ENCODE results near the gene FADS6. TPM values are rescaled to one million over a fixed set of nuclear protein-coding genes. Genes with fewer than 3 reads are reported as not detected.

Gene FADS6
- polyA plus RNA-seq, 3 donors: 0.53 to 0.83 (median 0.68) TPM

- DNase-seq: no peak
Measured at GRCh38 chr17:74855323-74855722, 38.1 kb downstream of the FADS6 start.

DNA sequence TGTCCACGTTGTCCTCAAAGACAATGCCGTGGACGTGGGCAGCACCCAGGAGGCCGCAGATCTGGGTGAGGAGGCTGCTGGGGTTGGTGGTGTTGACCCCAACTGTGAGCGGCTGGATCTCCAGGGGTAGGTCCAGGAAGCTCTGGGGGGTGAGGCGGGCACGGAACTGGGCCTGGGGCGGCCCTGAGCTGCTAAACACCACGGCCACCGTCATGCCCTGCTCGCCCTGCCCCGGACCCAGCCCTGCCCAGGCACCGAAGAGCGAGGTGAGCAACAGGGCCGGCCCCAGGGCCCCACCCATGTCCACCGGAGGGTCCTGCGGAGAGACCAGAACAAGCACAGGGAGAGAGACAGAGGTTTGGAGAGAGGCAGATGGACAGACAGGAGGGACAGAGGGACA lies 38.6 kb downstream of the FADS6 start:
- no peak for DNase-seq

- DNase-seq: no peak
Measured at GRCh38 chr17:74853669-74854068, 39.8 kb downstream of the FADS6 start.

DNA sequence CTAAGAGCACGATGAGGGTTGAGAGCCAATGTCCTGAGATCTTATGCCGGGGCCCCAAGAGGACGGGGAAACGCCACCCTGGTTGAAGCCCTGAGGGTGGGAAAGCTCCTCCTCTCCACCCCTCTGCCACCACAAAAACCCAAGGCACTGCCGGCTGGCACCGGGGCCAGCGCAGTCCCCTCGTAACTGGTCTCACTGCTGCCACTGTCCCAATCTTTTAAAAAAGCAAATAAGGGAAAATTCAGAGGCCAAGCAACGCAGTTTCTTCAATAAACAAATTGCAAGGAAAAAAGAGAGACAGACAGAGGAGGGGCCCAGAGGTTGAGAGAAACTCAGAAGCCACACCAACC lies 40.4 kb downstream of the FADS6 start:
- no peak for DNase-seq

DNA sequence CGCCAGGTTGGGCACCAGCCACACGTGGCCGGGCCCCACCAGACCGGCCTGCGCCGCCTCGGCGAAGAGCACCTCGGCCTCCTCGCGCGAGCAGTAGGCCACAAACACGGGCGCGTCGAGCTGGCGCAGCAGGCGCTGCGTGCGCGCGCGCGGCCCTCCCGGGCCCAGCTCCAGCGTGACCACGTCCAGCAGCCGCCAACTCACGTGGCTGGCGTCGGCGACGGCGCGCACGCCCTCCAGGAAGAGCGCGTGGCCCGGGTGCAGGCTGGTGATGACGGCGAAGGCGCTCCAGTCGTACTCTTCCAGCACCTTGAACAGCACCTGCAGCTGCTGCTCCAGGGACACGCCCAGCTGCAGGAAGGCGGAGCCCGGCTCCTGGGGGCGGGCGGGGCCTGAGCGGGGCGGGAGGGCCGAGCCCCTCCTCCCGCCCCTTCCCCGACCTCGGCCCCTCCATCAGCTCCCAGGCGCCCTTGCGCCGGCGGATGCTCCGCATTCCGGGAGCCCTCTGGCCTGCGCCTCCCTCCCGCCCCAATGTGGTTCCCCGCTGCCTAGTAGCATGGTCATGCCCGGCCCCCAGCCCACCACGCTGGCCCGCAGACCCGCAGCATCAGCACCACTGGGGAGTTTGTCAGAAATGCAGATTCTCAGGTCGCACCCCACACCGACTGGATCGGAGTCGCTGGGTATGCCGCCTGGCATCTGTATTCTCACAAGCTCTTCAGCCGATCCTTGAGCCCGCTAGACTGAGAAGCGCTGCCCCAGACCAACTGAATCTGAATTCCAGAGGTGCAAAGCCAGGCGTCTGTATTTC lies 41.0 kb downstream of the FADS6 start:
- DNase-seq: peak; percentile 62

DNA sequence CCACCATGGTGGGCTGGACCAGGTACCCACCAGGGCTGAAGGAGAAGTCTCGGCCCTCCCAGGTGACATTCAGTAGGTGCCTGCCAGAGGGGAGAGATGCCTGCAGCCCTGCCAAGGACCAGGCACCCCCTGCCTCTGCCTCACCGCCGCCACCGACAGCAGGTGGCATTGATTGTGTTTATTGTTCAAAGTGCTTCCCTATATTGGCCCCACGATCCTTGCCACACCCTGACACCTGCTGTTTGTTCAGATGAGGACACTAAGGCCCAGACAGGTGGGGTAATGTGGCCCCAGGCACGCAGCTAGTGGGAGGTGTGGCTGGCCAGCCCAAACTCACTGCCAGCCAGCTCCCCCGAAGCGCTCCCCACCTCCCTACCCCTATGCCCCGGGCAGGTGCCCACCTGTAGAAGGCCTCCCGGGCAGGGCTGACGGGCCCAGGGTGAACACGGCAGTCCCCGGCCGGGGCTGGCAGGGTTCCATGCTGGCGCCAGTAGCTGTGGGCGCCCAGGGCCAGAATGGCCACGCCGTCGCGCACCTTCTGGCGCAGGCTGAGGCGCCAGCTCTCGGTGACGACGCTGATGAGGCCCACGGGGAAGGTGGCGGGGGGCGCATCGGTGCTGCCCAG lies 41.7 kb downstream of the FADS6 start:
- no peak for DNase-seq

DNA sequence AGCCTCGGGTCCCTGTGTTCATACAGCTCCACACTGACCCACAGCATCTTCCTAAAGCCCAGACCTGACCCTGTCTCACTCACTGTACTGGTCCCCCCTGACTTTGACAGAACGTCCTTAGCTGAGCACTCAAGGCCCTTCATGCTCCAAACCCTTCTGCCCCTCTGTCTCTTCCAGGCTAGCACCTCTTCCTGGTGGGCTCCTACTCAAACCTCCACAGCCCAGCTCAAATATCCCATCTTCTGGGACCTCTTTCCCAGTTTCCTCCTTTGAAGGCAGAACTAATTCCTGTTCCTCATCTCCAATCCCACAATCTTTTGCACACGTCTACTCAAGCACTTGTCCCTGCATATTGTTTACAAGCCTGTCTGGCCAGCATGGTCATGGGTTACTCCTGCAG lies 42.5 kb downstream of the FADS6 start:
- DNase-seq: no peak

DNA sequence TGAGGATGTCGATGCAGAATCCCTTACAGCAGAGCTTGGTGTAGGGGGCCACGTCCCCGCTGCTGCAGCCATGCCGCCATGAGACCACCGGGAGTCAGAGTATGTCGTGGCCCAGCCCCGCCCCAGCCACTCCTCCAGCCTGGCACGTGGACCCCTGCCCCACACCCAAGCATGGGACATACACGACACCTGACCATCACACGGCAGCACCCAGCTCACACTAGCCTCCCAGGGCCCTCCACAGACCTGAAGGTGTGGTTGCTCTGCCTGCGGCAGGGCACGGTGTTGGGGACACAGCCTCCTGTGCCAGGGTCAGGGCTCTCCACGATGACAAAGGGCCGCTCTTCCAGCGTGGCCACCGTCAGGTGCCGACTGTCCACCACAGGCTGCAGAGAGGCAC lies 43.1 kb downstream of the FADS6 start:
- DNase-seq: no peak

GRCh38 chr17:74848656-74849399 lies 44.6 kb downstream of the FADS6 start:
- DNase-seq: no peak

DNA sequence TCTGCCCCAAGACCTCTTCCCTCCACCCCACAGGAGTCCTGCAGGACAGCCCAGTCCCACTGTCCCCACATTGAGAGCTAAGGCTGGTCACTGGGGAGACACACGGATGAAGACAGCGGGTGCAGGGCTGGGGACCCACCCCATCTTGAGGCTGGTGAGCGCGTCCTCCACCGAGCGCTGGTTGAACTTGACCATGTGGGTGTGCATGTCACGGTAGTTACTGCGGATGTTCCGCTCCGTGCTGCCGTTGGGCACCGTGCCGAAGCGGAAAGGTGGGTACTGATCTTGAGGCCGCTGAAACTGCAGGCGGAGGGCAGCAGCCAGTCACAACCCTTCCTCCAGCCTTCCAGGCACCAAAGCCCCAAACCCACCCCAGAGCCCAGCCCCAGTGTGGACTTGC lies 46.8 kb downstream of the FADS6 start:
- no peak for DNase-seq

DNA sequence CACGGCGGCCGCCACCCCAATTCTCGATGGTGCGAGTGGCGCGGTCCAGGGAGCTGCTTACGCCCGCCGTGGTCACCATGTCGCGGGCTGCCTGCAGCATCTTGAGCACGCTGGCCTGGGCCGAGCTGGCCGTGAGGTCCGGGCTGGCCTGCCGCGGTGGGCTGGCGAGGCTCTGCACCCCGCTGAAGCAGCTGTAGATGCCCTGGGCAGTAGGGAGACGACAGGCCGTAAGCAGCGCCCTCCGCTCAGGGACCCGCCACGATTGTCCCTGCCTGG lies 50.1 kb downstream of the FADS6 start:
- no peak for DNase-seq

DNA sequence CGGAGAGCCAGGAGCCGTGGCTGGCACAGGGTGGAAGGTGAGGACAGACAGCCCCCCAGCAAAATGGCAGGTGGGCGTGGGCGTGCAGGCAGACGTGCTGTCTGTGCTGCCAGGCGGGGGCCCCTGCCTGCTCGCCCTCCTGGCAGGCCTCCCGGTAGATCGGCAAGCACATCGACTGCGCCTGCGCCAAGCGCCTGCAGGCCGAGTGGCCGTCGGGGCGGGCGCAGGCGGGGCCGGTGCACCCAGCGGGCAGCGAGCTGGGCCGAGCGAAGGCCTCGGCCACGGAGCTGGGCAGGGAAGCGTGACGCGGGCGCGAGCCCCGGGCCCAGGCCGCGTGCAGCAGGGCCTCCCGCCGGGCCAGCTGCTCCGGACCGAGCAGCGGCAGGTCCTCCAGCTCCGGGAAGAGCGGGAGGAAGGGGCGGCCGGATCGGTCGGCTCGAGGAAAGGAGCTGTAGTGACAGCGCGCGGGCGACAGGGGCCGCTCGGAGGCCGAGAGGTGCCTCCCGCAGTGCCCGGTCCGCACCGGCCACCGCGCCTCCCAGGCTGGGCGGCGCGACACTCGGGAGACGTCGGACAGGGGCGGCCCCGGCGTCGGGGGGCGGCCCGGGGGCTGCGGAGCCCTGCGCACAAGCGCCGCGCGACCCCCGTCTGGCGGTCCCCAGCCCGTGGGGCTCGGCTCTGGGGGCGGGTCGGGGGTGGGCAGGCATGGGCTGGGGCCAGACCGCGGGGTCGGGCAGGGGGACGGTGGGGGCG lies 50.7 kb downstream of the FADS6 start:
- no peak for DNase-seq

DNA sequence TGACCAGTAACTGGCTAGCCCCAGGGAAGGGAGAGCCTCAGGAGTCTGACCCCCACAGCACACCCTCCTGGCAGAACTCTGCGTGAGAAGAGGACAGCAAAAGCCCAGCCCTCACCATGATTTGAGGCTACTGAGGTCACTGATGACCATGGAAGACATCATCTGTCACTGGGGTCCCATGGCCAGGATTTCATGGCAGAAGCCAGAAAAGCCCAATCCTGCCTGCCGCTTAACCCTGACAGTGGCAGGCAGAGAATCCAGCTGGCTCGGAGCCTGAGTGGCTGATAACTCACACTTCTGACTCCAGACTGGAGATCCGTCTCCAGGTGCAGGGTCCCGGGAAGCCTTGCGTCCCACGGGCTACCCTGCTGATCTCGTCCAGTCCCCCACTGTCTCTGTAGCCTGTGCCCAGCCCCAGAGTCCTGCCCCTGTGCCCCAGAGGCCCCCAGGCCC lies 51.3 kb downstream of the FADS6 start:
- DNase-seq: no peak

- DNase-seq: no peak
Measured at GRCh38 chr17:74840989-74841666, 52.3 kb downstream of the FADS6 start.

DNA sequence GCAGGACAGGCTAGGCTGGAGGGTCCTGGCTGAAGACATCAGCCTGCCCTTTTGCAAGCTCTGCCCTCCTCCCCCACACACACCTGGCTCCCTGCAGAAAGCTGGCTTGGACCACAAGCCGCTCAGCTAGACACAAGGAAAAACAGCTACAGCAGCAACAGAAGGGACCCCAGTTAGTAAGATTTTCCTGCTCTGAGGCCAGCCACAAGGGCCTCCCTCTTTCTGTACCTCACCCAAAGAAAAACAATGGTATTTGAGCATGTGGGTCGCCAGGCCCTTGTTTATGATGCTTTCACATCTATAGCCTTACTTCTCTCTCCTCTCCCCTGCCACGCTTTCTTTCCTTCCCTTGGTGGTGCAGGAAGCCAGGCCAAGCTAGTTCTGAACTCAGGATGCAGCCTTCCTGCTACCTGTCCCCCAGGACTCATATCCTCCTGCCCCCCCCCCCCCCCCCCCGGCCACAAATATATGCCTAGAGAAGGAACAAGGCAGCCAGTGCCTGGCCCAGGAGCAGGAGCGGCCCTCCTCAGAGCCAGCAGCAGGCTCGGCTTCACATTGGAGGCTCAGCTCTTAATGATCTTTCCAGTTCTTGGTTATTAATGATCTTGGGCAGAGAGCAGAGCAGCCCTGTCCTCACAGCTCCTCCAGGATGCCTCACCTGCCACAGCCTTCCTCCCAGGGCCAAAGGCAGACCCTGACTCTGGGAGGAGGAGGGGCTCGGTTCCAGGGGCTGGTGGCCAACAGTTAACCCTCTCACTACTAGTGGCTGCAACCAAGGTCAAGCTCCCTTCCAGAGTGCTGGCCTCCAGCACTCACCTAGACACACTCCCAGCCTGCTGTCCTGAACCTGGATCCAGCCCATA lies 53.2 kb downstream of the FADS6 start:
- DNase-seq: no peak

- DNase-seq: no peak
Measured at GRCh38 chr17:74838274-74838673, 55.2 kb downstream of the FADS6 start.

GRCh38 chr17:74836691-74837467 lies 56.6 kb downstream of the FADS6 start:
- no peak for DNase-seq

- DNase-seq: no peak
Measured at GRCh38 chr17:74836191-74836590, 57.2 kb downstream of the FADS6 start.

DNA sequence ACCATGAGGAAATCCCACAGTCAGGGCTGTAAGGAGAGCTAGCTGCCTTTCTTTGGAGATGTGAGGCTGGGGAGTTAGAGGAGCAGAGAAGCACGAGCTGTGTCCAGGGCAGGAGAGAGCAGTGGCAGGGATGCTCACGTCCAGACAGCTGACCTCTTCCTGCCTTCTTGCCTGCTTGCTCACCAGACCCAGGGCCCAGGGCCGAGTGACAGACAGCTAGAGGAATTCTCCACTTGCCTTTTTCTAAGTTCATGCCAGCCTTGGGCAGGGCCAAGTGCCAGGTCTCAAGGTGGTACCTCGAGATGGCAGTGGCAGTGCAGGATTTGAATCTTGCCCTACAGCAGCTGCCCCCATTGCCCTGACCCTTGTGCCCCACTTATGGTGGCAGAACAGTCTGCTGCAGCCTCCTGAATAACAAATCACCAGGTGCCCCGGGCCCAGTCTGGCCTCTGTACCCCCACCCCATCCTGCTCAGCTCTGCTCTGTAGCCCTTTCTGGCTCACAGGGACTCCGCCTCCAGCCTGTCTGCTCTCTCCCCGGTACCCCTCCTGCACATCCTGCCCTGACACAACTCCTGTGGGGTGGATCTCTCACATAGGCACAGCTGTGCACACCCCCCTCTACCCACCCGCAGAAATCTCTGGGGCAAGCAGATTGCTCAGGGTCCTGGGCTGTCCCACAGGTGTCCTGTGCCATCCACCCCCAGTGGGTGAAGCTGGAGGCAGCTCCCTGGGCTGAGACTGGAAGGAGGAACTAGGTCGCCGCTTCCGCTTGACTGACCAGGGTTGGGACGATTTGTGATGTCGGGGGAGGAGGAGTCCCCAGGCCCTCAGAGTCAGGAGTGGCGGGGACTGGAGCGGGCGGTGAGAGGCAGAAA lies 59.7 kb downstream of the FADS6 start:
- DNase-seq: no peak

Measured in renal pelvis (tissue), 4 donors.